H1 (cell line): Measurements from ENCODE around the gene CNOT10.

Experiments used
- ASH2L ChIP-seq: fragments of 200-600, 300-600 bp; sonication (generic); IDR thresholded peaks from one replicate; pipeline ENCODE4 v1.7.1; 2017; ENCODE audit warnings: low read length
- CEBPB ChIP-seq: IDR thresholded peaks from 2 replicates; pipeline ENCODE4 v1.6.1; 2012; ENCODE audit warnings: low read depth, low read length
- CHD7 ChIP-seq: fragments of 300-600 bp; sonication (generic); IDR thresholded peaks from 2 replicates; pipeline ENCODE4 v1.7.1; 2012; ENCODE audit warnings: low read length, moderate library complexity, mild to moderate bottlenecking, inconsistent platforms; ENCODE audit not compliant: insufficient replicate concordance
- CTCF ChIP-seq, 3 experiments: IDR thresholded peaks; 1 replicate in 2 of 3; 2 replicates in 1 of 3; pipeline versions ENCODE4 v1.5.1 to v1.6.1; 2011; ENCODE audit warnings: low read length in 3 of 3, mild to moderate bottlenecking in 3 of 3, inconsistent platforms in 2 of 3, low read depth in 1 of 3, moderate library complexity in 1 of 3; ENCODE audit not compliant: insufficient read depth in 1 of 3; ENCODE audit errors: control extremely low read depth in 1 of 3
- EGR1 ChIP-seq: IDR thresholded peaks from 2 replicates; pipeline ENCODE4 v1.6.1; 2011; ENCODE audit warnings: low read depth, low read length, borderline replicate concordance
- EP300 ChIP-seq, 2 experiments: IDR thresholded peaks; 1 replicate in 1 of 2; 2 replicates in 1 of 2; pipeline ENCODE4 v1.6.1; 2011 to 2012; ENCODE audit warnings: low read depth in 2 of 2, low read length in 2 of 2, mild to moderate bottlenecking in 2 of 2, borderline replicate concordance in 1 of 2, inconsistent platforms in 1 of 2, moderate library complexity in 1 of 2
- EZH2 ChIP-seq: fragments of 200-600 bp; sonication (generic); IDR thresholded peaks from 2 replicates; pipeline ENCODE4 v1.7.1; 2012; ENCODE audit warnings: low read depth, mild to moderate bottlenecking, moderate library complexity, low read length, inconsistent platforms; ENCODE audit not compliant: severe bottlenecking
- POLR2A ChIP-seq, 2 experiments: IDR thresholded peaks; 1 replicate in 1 of 2; 2 replicates in 1 of 2; pipeline ENCODE4 v1.6.1; 2011; ENCODE audit warnings: low read depth in 2 of 2, low read length in 2 of 2, mild to moderate bottlenecking in 2 of 2; ENCODE audit errors: control extremely low read depth in 1 of 2
- POLR2AphosphoS5 ChIP-seq: IDR thresholded peaks from 2 replicates; pipeline ENCODE4 v1.6.1; 2011; ENCODE audit warnings: low read depth, low read length
- RAD21 ChIP-seq, 2 experiments: IDR thresholded peaks in 1 of 2; conservative IDR thresholded peaks in 1 of 2; 2 replicates each; pipeline ENCODE4 v1.6.1; 2011; ENCODE audit warnings: low read depth in 2 of 2, low read length in 2 of 2, improper control_type of control experiment in 1 of 2, inconsistent platforms in 1 of 2, mild to moderate bottlenecking in 1 of 2, moderate library complexity in 1 of 2
- TAF1 ChIP-seq: IDR thresholded peaks from 2 replicates; pipeline ENCODE4 v1.6.1; 2011; ENCODE audit warnings: mild to moderate bottlenecking, low read depth, low read length
- TAF7 ChIP-seq: optimal IDR thresholded peaks from 2 replicates; pipeline ENCODE3; 2011; ENCODE audit warnings: low read depth, mild to moderate bottlenecking, inconsistent platforms, low read length, moderate library complexity, borderline replicate concordance

- no peak for TF ChIP-seq CTCF (IDR thresholded peaks at IDR 0.05; ENCODE audit: control extremely low read depth in 1 of 3, insufficient read depth in 1 of 3, low read depth in 1 of 3, low read length in 3 of 3)
- no peak for TF ChIP-seq POLR2A (IDR thresholded peaks at IDR 0.05; ENCODE audit: control extremely low read depth in 1 of 2, low read depth in 2 of 2, low read length in 2 of 2)
- no peak for TF ChIP-seq TAF7
- TF ChIP-seq CEBPB = no peak
- no peak for TF ChIP-seq ASH2L
- no peak for TF ChIP-seq EGR1
- TF ChIP-seq POLR2AphosphoS5 = no peak
- TF ChIP-seq TAF1 = no peak
- TF ChIP-seq RAD21 (IDR thresholded peaks at IDR 0.05 in 1 of 2, conservative IDR thresholded peaks at IDR 0.05 in 1 of 2; ENCODE audit: low read depth in 2 of 2, low read length in 2 of 2) = no peak
- no peak for TF ChIP-seq EP300 (IDR thresholded peaks at IDR 0.05; ENCODE audit: borderline replicate concordance in 1 of 2, low read depth in 2 of 2, low read length in 2 of 2)
- no peak for TF ChIP-seq EZH2
- TF ChIP-seq CHD7 = no peak
Measured at GRCh38 chr3:32707026-32707370, 22.0 kb downstream of the CNOT10 start.
